Subcutaneous abdominal adipose tissue (tissue), 5 donors: Measurements from ENCODE around the gene CCDC148.

ENCODE experiments used
- H3K27ac ChIP-seq: one replicate; pipeline ENCODE4 v1.7.0; 2013; ENCODE audit warnings: low read depth, mild to moderate bottlenecking, inconsistent platforms, low read length, moderate library complexity
- H3K27me3 ChIP-seq, 5 donors: one replicate each; pipeline ENCODE4 v1.7.0; 2013; ENCODE audit warnings: low read length in 5 of 5, inconsistent platforms in 1 of 5; ENCODE audit not compliant: control insufficient read depth in 5 of 5, insufficient read depth in 4 of 5
- H3K36me3 ChIP-seq, 5 donors: one replicate each; pipeline ENCODE4 v1.7.0; 2013; ENCODE audit warnings: low read length in 5 of 5; ENCODE audit not compliant: control insufficient read depth in 5 of 5, insufficient read depth in 5 of 5
- H3K4me1 ChIP-seq, 5 donors: one replicate each; pipeline ENCODE4 v1.7.0; 2013; ENCODE audit warnings: low read length in 5 of 5, mild to moderate bottlenecking in 3 of 5, moderate library complexity in 1 of 5; ENCODE audit not compliant: control insufficient read depth in 5 of 5, insufficient read depth in 5 of 5
- H3K4me3 ChIP-seq, 5 donors: one replicate each; pipeline ENCODE4 v1.7.0; 2013; ENCODE audit warnings: low read length in 5 of 5, low read depth in 1 of 5
- H3K9ac ChIP-seq, 5 donors: one replicate each; pipeline ENCODE4 v1.7.0; 2013; ENCODE audit warnings: low read length in 5 of 5, mild to moderate bottlenecking in 4 of 5, moderate library complexity in 3 of 5
- H3K9me3 ChIP-seq, 5 donors: one replicate each; pipeline ENCODE4 v1.7.0; 2013; ENCODE audit warnings: low read length in 5 of 5; ENCODE audit not compliant: control insufficient read depth in 5 of 5
- donor health status: healthy.
- donor health status: healthy.
- donor health status: healthy.
- donor health status: healthy.
- donor health status: healthy.

CCDC148 gene

GRCh38 chr2:158192515-158193443 is 263.8 kb downstream of the CCDC148 start:
- Histone ChIP-seq H3K4me3 (no peak overlapping the region), H3K9me3 (no peaks in the 10 kb centered on the region), H3K27me3 (no peaks in the 10 kb centered on the region), H3K36me3 (no peaks in the 10 kb centered on the region), H3K27ac (no peak overlapping the region), H3K4me1 (peaks cover 0 to 15% (median 9%) of the 10 kb centered on the region in 5 donors), H3K9ac (peak overlapping the region in 1 of 5 donors; percentile 4)

DNA sequence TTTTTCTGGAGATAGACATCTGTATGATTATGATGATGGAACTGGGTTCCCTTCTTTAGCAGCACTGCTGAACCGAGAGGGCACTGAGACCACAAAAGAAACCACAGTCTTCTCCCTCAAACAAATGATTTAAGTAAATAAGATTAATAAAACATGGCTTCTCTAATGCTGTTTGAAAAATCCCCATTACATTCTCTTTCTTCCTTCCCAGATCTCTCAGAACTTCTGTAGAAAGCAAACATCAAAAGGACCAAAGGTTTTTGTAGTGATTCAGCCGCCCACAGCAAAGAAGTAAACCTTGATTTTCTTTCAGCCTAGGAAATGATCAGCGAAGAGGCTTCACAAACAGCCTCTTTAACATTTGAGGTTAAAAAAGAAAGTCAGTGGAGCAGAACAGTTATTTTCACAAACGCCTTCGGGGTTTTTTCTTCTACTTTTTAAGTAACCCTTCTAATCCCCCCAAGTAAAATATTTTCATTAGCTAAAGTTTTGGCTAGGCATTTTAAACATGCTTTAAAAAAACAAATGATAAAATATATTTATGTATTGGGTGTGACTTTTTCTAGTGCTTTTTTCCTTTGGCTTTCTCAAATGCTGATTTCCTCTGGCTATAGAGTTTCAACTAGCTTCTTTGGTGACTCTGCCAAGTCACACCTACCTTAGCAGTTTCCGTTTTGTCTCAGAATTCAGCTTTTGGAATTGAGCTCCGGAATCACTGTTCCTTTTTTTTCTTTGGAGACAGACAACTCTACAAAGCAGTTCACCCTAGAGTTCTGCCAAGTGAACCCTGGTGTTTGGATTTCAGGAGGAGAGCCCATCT is 265.3 kb downstream of the CCDC148 start:
- Histone ChIP-seq H3K9ac (peak overlapping the region in 3 of 5 donors; percentile 23 to 53 (median 44)), H3K4me3 (peak overlapping the region in 3 of 5 donors; percentile 0 to 33 (median 13)), H3K4me1 (peaks cover 0 to 15% (median 9%) of the 10 kb centered on the region in 5 donors), H3K27ac (no peak overlapping the region), H3K36me3 (no peaks in the 10 kb centered on the region), H3K9me3 (no peaks in the 10 kb centered on the region), H3K27me3 (no peaks in the 10 kb centered on the region)

DNA sequence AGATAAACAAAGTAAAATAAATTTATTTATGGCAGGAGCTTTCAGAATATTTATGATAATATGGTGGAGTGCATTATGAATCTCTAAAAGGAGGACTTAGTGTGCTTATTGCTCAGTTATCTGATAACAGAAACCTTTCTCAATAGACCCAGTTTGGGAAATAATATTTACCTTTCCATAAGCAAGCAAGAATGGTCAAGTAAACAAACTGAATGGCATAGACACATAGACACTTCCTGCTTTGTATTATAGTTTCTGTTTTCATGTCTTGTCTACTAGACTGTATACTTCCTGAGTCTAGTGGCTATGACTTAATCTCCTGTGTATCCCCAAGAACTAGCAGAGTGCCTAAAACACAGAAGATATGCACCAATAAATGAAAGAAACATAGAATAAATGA is 267.0 kb downstream of the CCDC148 start:
- Histone ChIP-seq H3K9ac (no peak overlapping the region), H3K27me3 (no peaks in the 10 kb centered on the region), H3K4me3 (no peak overlapping the region), H3K4me1 (peaks cover 0 to 15% (median 9%) of the 10 kb centered on the region in 5 donors), H3K36me3 (no peaks in the 10 kb centered on the region), H3K27ac (no peak overlapping the region), H3K9me3 (no peaks in the 10 kb centered on the region)

GRCh38 chr2:158187908-158188307 is 268.6 kb downstream of the CCDC148 start:
- Histone ChIP-seq H3K9me3 (no peaks in the 10 kb centered on the region), H3K27ac (no peak overlapping the region), H3K27me3 (no peaks in the 10 kb centered on the region), H3K4me1 (peaks cover 0 to 15% (median 9%) of the 10 kb centered on the region in 5 donors), H3K4me3 (no peak overlapping the region), H3K36me3 (no peaks in the 10 kb centered on the region), H3K9ac (no peak overlapping the region)

DNA sequence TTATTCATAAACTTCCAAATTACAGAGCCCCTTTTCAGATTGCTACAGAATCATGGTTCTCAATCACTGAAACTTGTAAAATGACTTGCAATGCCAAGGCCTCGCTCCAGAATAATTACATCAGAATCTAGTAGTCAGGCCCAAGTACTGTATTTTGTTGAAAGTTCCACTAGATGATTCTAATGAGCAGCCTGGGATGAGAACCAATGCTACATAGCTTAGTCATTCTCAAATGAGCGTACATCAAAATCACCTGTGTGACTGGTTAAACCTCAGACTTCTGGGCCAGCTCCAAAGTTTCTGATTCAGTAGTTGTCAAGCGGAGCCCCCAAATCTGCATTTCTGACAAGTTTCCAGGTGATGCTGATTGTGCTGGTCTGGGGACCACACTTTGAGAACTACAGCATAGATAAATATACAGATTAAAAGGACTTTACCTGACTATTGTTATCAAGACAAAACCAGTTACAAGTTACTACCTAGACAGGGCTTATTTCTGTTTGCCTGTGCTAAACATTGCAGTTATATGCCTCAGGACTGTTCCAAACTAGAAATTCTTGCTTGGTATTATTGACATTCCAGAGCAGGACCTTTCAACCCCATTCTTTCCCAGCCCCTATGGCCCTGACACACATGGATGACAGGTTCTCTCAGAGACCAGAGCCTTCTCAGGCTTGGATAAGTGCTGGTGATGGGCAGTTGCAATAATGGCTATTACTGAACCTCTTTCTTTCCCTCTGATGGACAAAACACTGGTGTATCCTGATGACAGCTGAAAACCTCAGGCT is 271.8 kb downstream of the CCDC148 start:
- peaks cover 0 to 1% (median 0%) of the 10 kb centered on the region in 5 donors for H3K27me3 ChIP-seq
- H3K27ac ChIP-seq = no peak overlapping the region
- no peaks in the 10 kb centered on the region for H3K36me3 ChIP-seq
- H3K4me1 ChIP-seq = no peaks in the 10 kb centered on the region
- no peak overlapping the region for H3K4me3 ChIP-seq
- no peak overlapping the region for H3K9ac ChIP-seq
- no peaks in the 10 kb centered on the region for H3K9me3 ChIP-seq

DNA sequence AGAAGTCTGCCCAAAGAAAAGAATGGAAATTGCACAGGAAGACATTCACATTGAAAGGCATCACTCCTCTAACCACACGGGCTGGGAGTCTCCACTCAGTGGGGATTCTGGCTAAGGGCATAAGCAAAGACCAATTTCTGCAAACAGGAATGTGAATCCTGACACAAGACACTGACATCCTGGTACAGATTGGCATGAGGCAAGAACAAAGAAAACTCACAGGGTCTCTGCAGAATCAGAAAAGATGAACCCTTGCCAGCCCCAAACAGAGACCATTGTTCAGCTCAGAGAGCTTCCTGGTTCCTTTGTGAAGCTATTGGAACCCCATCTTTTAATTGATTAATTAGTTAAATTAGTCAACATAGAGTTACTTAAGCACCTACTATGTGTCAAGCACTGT is 272.6 kb downstream of the CCDC148 start:
- H3K36me3 ChIP-seq = no peaks in the 10 kb centered on the region
- H3K9me3 ChIP-seq = no peaks in the 10 kb centered on the region
- no peak overlapping the region for H3K27ac ChIP-seq
- H3K27me3 ChIP-seq = peaks cover 0 to 3% (median 0%) of the 10 kb centered on the region in 5 donors
- no peak overlapping the region for H3K4me3 ChIP-seq
- H3K9ac ChIP-seq = no peak overlapping the region
- peaks cover 0 to 2% (median 0%) of the 10 kb centered on the region in 5 donors for H3K4me1 ChIP-seq

- peaks cover 0 to 3% (median 0%) of the 10 kb centered on the region in 5 donors for H3K27me3 ChIP-seq
- H3K27ac ChIP-seq = no peak overlapping the region
- peaks cover 0 to 2% (median 0%) of the 10 kb centered on the region in 5 donors for H3K4me1 ChIP-seq
These were observed 273.8 kb downstream of the CCDC148 start for GRCh38 chr2:158182676-158183295.

GRCh38 chr2:158181171-158181570 is 275.4 kb downstream of the CCDC148 start:
- Histone ChIP-seq H3K4me1 (peaks cover 0 to 2% (median 0%) of the 10 kb centered on the region in 5 donors), H3K4me3 (no peak overlapping the region), H3K27ac (no peak overlapping the region), H3K9me3 (no peaks in the 10 kb centered on the region), H3K27me3 (peaks cover 0 to 3% (median 0%) of the 10 kb centered on the region in 5 donors), H3K36me3 (no peaks in the 10 kb centered on the region), H3K9ac (no peak overlapping the region)

More at GRCh38 chr2:158182676-158183295, 273.8 kb downstream of the CCDC148 start:
- no peak overlapping the region for H3K4me3 ChIP-seq
- no peak overlapping the region for H3K9ac ChIP-seq
- H3K9me3 ChIP-seq = no peaks in the 10 kb centered on the region
- no peaks in the 10 kb centered on the region for H3K36me3 ChIP-seq

DNA sequence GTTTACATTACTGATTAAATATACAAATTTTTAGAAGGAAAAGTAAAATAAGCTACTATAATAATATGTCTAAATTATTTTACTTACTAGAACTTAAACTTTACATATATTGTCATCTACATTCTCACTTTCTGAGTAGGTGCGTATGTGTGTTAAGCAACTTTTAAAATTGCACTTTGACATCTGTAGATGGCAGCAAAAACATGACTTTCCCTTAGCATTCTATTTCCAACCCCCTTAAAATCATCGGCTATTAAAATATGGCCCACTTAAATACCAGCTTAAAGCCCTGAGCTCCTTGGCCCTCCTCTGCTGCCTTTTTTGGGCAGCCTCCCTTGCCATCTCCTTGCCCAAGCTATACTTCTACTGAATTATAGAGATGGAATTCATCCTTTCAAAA is 276.9 kb downstream of the CCDC148 start:
- no peak overlapping the region for H3K27ac ChIP-seq
- no peak overlapping the region for H3K4me3 ChIP-seq
- H3K4me1 ChIP-seq = peaks cover 0 to 2% (median 0%) of the 10 kb centered on the region in 5 donors
- no peak overlapping the region for H3K9ac ChIP-seq
- H3K9me3 ChIP-seq = no peaks in the 10 kb centered on the region
- no peaks in the 10 kb centered on the region for H3K36me3 ChIP-seq
- H3K27me3 ChIP-seq = peaks cover 0 to 3% (median 0%) of the 10 kb centered on the region in 5 donors
